HepG2 (cell line): ENCODE measurements around the gene MYOM1. TPM values are rescaled to one million over a fixed set of nuclear protein-coding genes. Genes with fewer than 3 reads are reported as not detected.

Experiments used
- CCAR2 ChIP-seq: fragments of 200-400 bp; formaldehyde crosslinking; optimal IDR thresholded peaks from 2 replicates; pipeline ENCODE3; 2018; ENCODE audit warnings: low read depth, mild to moderate bottlenecking, low read length, moderate library complexity
- DNMT1 ChIP-seq: sonication (generic); formaldehyde crosslinking; IDR thresholded peaks from 2 replicates; pipeline ENCODE4 v1.5.1; 2020; ENCODE audit warnings: mild to moderate bottlenecking, missing genetic modification reagents
- ESRRA ChIP-seq: sonication (generic); formaldehyde crosslinking; IDR thresholded peaks from 2 replicates; pipeline ENCODE4 v1.5.1; 2020; ENCODE audit warnings: mild to moderate bottlenecking, low read depth, missing genetic modification reagents
- EZH2 ChIP-seq: conservative IDR thresholded peaks from 2 replicates; pipeline ENCODE4 v1.6.1; 2012; ENCODE audit warnings: mild to moderate bottlenecking, low read depth, low read length, moderate library complexity
- GZF1 ChIP-seq: sonication (generic); formaldehyde crosslinking; IDR thresholded peaks from 2 replicates; pipeline ENCODE4 v1.5.1; 2020; ENCODE audit warnings: mild to moderate bottlenecking, missing genetic modification reagents
- HMGXB3 ChIP-seq: sonication (generic); formaldehyde crosslinking; IDR thresholded peaks from 2 replicates; pipeline ENCODE4 v1.4.0; 2020; ENCODE audit warnings: missing genetic modification reagents, borderline replicate concordance
- HNRNPH1 ChIP-seq: fragments of 200-400 bp; formaldehyde crosslinking; optimal IDR thresholded peaks from 2 replicates; pipeline ENCODE3; 2017; ENCODE audit warnings: mild to moderate bottlenecking, low read depth, low read length
- MIXL1 ChIP-seq: IDR thresholded peaks from 2 replicates; pipeline ENCODE4 v1.6.1; 2016
- SIX4 ChIP-seq: sonication (generic); formaldehyde crosslinking; IDR thresholded peaks from 2 replicates; pipeline ENCODE4 v1.4.0; 2020; ENCODE audit warnings: missing genetic modification reagents
- YEATS2 ChIP-seq: sonication (generic); formaldehyde crosslinking; IDR thresholded peaks from 2 replicates; pipeline ENCODE4 v1.4.0; 2020; ENCODE audit warnings: missing genetic modification reagents, borderline replicate concordance
- ZBTB20 ChIP-seq: sonication (generic); formaldehyde crosslinking; IDR thresholded peaks from 2 replicates; pipeline ENCODE4 v1.8.1; 2023; ENCODE audit warnings: missing genetic modification reagents, low read depth, mild to moderate bottlenecking, borderline replicate concordance
- ZNF224 ChIP-seq: sonication (generic); formaldehyde crosslinking; IDR thresholded peaks from 2 replicates; pipeline ENCODE4 v1.5.0; 2020; ENCODE audit warnings: mild to moderate bottlenecking, missing genetic modification reagents
- ZNF362 ChIP-seq: sonication (generic); formaldehyde crosslinking; IDR thresholded peaks from 2 replicates; pipeline ENCODE4 v1.4.0; 2020; ENCODE audit warnings: missing genetic modification reagents, mild to moderate bottlenecking, borderline replicate concordance
- ZNF383 ChIP-seq: sonication (generic); formaldehyde crosslinking; IDR thresholded peaks from 2 replicates; pipeline ENCODE4 v1.4.0; 2020; ENCODE audit warnings: missing genetic modification reagents, mild to moderate bottlenecking, borderline replicate concordance
- ZNF512 ChIP-seq: sonication (generic); formaldehyde crosslinking; IDR thresholded peaks from 2 replicates; pipeline ENCODE4 v1.4.0; 2020; ENCODE audit warnings: mild to moderate bottlenecking, missing genetic modification reagents
- ZNF567 ChIP-seq: sonication (generic); formaldehyde crosslinking; IDR thresholded peaks from 2 replicates; pipeline ENCODE4 v1.8.1; 2023; ENCODE audit warnings: mild to moderate bottlenecking, missing genetic modification reagents, borderline replicate concordance
- ZNF737 ChIP-seq: sonication (generic); formaldehyde crosslinking; IDR thresholded peaks from 2 replicates; pipeline ENCODE4 v1.5.0; 2020; ENCODE audit warnings: missing genetic modification reagents, mild to moderate bottlenecking, borderline replicate concordance
- polyA plus RNA-seq, 8 experiments: library from polyadenylated mRNA; depleted of rRNA in 3 of 8; stranded (reverse) in 7 of 8; unstranded in 1 of 8; fragments of >200 nt; fragmentation: Illumina TruSeq in 4 of 8; extraction: Trizol in 4 of 8; gene quantifications; 2 replicates each; pipeline versions ENCODE4 v1.2.1 to v1.2.3, GENCODE V29; 2011 to 2016; ENCODE audit warnings: low read depth in 4 of 8, missing spikeins in 1 of 8, mixed read lengths in 1 of 8; ENCODE audit not compliant: insufficient read depth in 1 of 8
- total RNA-seq, 5 experiments: library from RNA; depleted of rRNA; stranded (reverse); fragments of >200 nt; fragmentation: Illumina TruSeq; extraction: Trizol; gene quantifications; 2 replicates each; pipeline ENCODE4 v1.2.3, GENCODE V29; 2016; ENCODE audit warnings: low read depth in 1 of 5
- TF ChIP-seq, protein P1 (sequence below): sonication (generic); formaldehyde crosslinking; conservative IDR thresholded peaks from 2 replicates; pipeline ENCODE4 v1.4.0; 2020; ENCODE audit warnings: mild to moderate bottlenecking, missing genetic modification reagents, moderate library complexity
- TF ChIP-seq, protein P2 (sequence below): sonication (generic); formaldehyde crosslinking; IDR thresholded peaks from 2 replicates; pipeline ENCODE4 v1.4.0; 2020; ENCODE audit warnings: missing genetic modification reagents

The MYOM1 gene
- total and polyA plus RNA-seq, 2 of the 13 experiments (the other 11 are each of a cell fraction or from before 2014, with no cell fraction given): 0.46 to 0.98 TPM

DNA sequence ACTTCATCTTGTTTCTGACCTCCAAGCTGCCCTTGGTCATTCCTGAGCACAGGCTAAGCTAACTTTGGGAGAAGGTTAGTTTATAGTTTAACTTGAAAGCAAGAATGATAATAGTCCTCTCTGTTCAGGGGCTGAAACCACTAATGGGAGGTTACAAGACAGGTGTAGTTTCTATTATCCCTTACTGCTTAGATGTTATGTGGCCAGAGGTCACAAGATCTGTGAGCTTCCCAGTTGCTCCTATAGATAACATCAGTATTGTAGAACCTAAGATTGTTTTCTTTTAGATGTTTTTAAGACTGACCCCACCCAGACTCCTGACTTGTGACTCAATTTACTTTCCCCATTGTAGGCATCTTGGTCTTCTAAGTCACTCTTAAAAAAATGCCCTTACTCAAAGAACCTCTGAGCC is 112.0 kb downstream of the MYOM1 start (continued):
- TF ChIP-seq, protein P1, sequence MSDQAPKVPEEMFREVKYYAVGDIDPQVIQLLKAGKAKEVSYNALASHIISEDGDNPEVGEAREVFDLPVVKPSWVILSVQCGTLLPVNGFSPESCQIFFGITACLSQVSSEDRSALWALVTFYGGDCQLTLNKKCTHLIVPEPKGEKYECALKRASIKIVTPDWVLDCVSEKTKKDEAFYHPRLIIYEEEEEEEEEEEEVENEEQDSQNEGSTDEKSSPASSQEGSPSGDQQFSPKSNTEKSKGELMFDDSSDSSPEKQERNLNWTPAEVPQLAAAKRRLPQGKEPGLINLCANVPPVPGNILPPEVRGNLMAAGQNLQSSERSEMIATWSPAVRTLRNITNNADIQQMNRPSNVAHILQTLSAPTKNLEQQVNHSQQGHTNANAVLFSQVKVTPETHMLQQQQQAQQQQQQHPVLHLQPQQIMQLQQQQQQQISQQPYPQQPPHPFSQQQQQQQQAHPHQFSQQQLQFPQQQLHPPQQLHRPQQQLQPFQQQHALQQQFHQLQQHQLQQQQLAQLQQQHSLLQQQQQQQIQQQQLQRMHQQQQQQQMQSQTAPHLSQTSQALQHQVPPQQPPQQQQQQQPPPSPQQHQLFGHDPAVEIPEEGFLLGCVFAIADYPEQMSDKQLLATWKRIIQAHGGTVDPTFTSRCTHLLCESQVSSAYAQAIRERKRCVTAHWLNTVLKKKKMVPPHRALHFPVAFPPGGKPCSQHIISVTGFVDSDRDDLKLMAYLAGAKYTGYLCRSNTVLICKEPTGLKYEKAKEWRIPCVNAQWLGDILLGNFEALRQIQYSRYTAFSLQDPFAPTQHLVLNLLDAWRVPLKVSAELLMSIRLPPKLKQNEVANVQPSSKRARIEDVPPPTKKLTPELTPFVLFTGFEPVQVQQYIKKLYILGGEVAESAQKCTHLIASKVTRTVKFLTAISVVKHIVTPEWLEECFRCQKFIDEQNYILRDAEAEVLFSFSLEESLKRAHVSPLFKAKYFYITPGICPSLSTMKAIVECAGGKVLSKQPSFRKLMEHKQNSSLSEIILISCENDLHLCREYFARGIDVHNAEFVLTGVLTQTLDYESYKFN: peak; percentile 59
- TF ChIP-seq ESRRA (CRISPR knock-in tag) (peak; percentile 81), SIX4 (CRISPR knock-in tag) (no peak), ZNF737 (CRISPR knock-in tag) (no peak), YEATS2 (CRISPR knock-in tag) (no peak), ZNF224 (CRISPR knock-in tag) (no peak), CCAR2 (no peak), ZNF567 (CRISPR knock-in tag) (no peak), HNRNPH1 (no peak), MIXL1 (CRISPR knock-in tag) (peak; percentile 35; the same call in 1 of the 2 replicates), ZNF362 (CRISPR knock-in tag) (no peak), ZBTB20 (CRISPR knock-in tag) (no peak), GZF1 (CRISPR knock-in tag) (no peak), DNMT1 (CRISPR knock-in tag) (no peak), ZNF383 (CRISPR knock-in tag) (no peak), HMGXB3 (CRISPR knock-in tag) (no peak), ZNF512 (no peak), EZH2 (no peak)
- TF ChIP-seq, protein P2, sequence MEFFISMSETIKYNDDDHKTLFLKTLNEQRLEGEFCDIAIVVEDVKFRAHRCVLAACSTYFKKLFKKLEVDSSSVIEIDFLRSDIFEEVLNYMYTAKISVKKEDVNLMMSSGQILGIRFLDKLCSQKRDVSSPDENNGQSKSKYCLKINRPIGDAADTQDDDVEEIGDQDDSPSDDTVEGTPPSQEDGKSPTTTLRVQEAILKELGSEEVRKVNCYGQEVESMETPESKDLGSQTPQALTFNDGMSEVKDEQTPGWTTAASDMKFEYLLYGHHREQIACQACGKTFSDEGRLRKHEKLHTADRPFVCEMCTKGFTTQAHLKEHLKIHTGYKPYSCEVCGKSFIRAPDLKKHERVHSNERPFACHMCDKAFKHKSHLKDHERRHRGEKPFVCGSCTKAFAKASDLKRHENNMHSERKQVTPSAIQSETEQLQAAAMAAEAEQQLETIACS (CRISPR knock-in tag): no peak
